ENCODE measurements around the gene CDCA4.

The CDCA4 gene

GRCh38 chr14:105015905-105016304 is 5.0 kb downstream of the CDCA4 start:
- no peak overlapping the region for H3K4me3 ChIP-seq (ENCODE audit: low read depth, low read length)

GRCh38 chr14:105015242-105015641 is 5.6 kb downstream of the CDCA4 start:
- TF ChIP-seq CTCF (IDR thresholded peaks at IDR 0.05; ENCODE audit: control insufficient read depth, extremely low read depth, insufficient read depth) = no peak
- no peak overlapping the region for H3K4me3 ChIP-seq (ENCODE audit: low read depth, low read length)
- DNase-seq (ENCODE audit: low read depth) = no peak

More at GRCh38 chr14:105015905-105016304, 5.0 kb downstream of the CDCA4 start:
- no peak for TF ChIP-seq CTCF (IDR thresholded peaks at IDR 0.05; ENCODE audit: control insufficient read depth, extremely low read depth, insufficient read depth)
- DNase-seq (ENCODE audit: low read depth) = no peak

GRCh38 chr14:105014631-105015030 is 6.3 kb downstream of the CDCA4 start:
- no peak overlapping the region for H3K4me3 ChIP-seq (ENCODE audit: low read depth, low read length)
- no peak for TF ChIP-seq CTCF (IDR thresholded peaks at IDR 0.05; ENCODE audit: control insufficient read depth, extremely low read depth, insufficient read depth)
- no peak for DNase-seq (ENCODE audit: low read depth)

- no peak overlapping the region for H3K4me3 ChIP-seq (ENCODE audit: low read depth, low read length)
- TF ChIP-seq CTCF (IDR thresholded peaks at IDR 0.05; ENCODE audit: control insufficient read depth, extremely low read depth, insufficient read depth) = no peak
- no peak for DNase-seq (ENCODE audit: low read depth)
These were observed 6.9 kb downstream of the CDCA4 start for GRCh38 chr14:105014032-105014431.

GRCh38 chr14:105013150-105013785 is 7.6 kb downstream of the CDCA4 start:
- H3K4me3 ChIP-seq (ENCODE audit: low read depth, low read length) = no peak overlapping the region
- no peak for DNase-seq (ENCODE audit: low read depth)
- TF ChIP-seq CTCF (IDR thresholded peaks at IDR 0.05; ENCODE audit: control insufficient read depth, extremely low read depth, insufficient read depth) = 0 out of 2 replicates have a peak, but pooled peaks have one; percentile 16

GRCh38 chr14:105012171-105012985 is 8.5 kb downstream of the CDCA4 start:
- TF ChIP-seq CTCF (IDR thresholded peaks at IDR 0.05; ENCODE audit: control insufficient read depth, extremely low read depth, insufficient read depth) = 0 out of 2 replicates have a peak, but pooled peaks have one; percentile 7
- H3K4me3 ChIP-seq (ENCODE audit: low read depth, low read length) = no peak overlapping the region
- no peak for DNase-seq (ENCODE audit: low read depth)

Data from LNCaP clone FGC (cell line).